ENCODE data around the gene LYL1. TPM values are rescaled to one million over a fixed set of nuclear protein-coding genes. Genes with fewer than 3 reads are reported as not detected.

LYL1 gene
- total RNA-seq, 4 donors from 2014 or later, result 13.7 to 27.7 (median 21.5) TPM

- no peak for TF ChIP-seq CTCF (IDR thresholded peaks at IDR 0.05; ENCODE audit: low read depth)
Measured at GRCh38 chr19:13060233-13060963, 42.3 kb downstream of the LYL1 start.

GRCh38 chr19:13058951-13059660, 43.6 kb downstream of the LYL1 start:
- TF ChIP-seq CTCF (IDR thresholded peaks at IDR 0.05; ENCODE audit: low read depth), result no peak

GRCh38 chr19:13057744-13058143, 44.9 kb downstream of the LYL1 start:
- TF ChIP-seq CTCF (IDR thresholded peaks at IDR 0.05; ENCODE audit: low read depth), result no peak

GRCh38 chr19:13057147-13057572, 45.5 kb downstream of the LYL1 start:
- TF ChIP-seq CTCF (IDR thresholded peaks at IDR 0.05; ENCODE audit: low read depth), result no peak

- TF ChIP-seq CTCF (IDR thresholded peaks at IDR 0.05; ENCODE audit: low read depth), result no peak
Measured at GRCh38 chr19:13056052-13056660, 46.5 kb downstream of the LYL1 start.

GRCh38 chr19:13055213-13056051, 47.2 kb downstream of the LYL1 start:
- no peak for TF ChIP-seq CTCF (IDR thresholded peaks at IDR 0.05; ENCODE audit: low read depth)
